Measurements from ENCODE around the gene NAV2. TPM values are rescaled to one million over a fixed set of nuclear protein-coding genes. Genes with fewer than 3 reads are reported as not detected.

NAV2 gene
- total RNA-seq, 1 experiment from 2014 or later = 46.3 TPM

GRCh38 chr11:19952116-19952605 is 239.5 kb downstream of the NAV2 start:
- no peak overlapping the region for H3K56ac ChIP-seq (ENCODE audit: insufficient read length, low read depth, low read length)
- H3K9me3 ChIP-seq (ENCODE audit: control insufficient read depth, low read depth, low read length) = no peaks in the 10 kb centered on the region
- TF ChIP-seq CTCF (conservative IDR thresholded peaks at IDR 0.05) = no peak
- H3K4me1 ChIP-seq (ENCODE audit: insufficient read depth, low read length) = peaks cover 21% of the 10 kb centered on the region
- no peak overlapping the region for H4K8ac ChIP-seq (replicated peaks; ENCODE audit: insufficient read length, low read depth, low read length)
- no peaks in the 10 kb centered on the region; the same call in 1 of the 2 replicates for H3K79me2 ChIP-seq (ENCODE audit: insufficient read depth, low read length)
- no peak overlapping the region for H2BK15ac ChIP-seq (ENCODE audit: low read depth, low read length)
- H2BK5ac ChIP-seq (ENCODE audit: insufficient read length, low read length) = no peak overlapping the region
- Mint-ChIP-seq H3K9me3 (no peaks in the 10 kb centered on the region; a peak in 1 of 5 replicates), H3K36me3 (ENCODE audit: insufficient read depth in 1 of 3, low read depth in 3 of 3) (peaks cover 17 to 26% (median 24%) of the 10 kb centered on the region in 3 experiments), H3K27me3 (ENCODE audit: low read depth) (no peaks in the 10 kb centered on the region), H3K27ac (no peak overlapping the region), H3K4me3 (no peak overlapping the region), H3K4me1 (peaks cover 46 to 48% of the 10 kb centered on the region in 2 experiments)
- H3K9ac ChIP-seq (ENCODE audit: extremely low read depth, insufficient read length, low read length) = no peak overlapping the region
- no peak overlapping the region for H3K27ac ChIP-seq (ENCODE audit: insufficient read length, low read depth, low read length)
- H3K14ac ChIP-seq (ENCODE audit: insufficient read depth, low read length) = no peak overlapping the region
- no peaks in the 10 kb centered on the region for H3K79me1 ChIP-seq (ENCODE audit: insufficient read depth, low read depth, low read length, poor library complexity, severe bottlenecking)
- no CpG with 5 or more reads among the region's 3 CpGs for WGBS (ENCODE audit: extremely low coverage, insufficient read length, low lambda C conversion rate)
- H2AK5ac ChIP-seq (ENCODE audit: insufficient read length, low read length) = no peak overlapping the region
- H2AFZ ChIP-seq (ENCODE audit: low read length) = no peak overlapping the region
- no peaks in the 10 kb centered on the region for H3K27me3 ChIP-seq (ENCODE audit: insufficient read depth, low read length)
- no peak overlapping the region for H3K4me2 ChIP-seq (ENCODE audit: insufficient read depth, insufficient read length, low read length)
- H4K5ac ChIP-seq (ENCODE audit: insufficient read length, low read depth, low read length) = no peak overlapping the region
- no peak overlapping the region for H2BK12ac ChIP-seq (ENCODE audit: insufficient read length, low read depth, low read length)
- no peaks in the 10 kb centered on the region for H3K23me2 ChIP-seq (ENCODE audit: insufficient read length, low read depth, low read length, poor library complexity, severe bottlenecking)
- no peak overlapping the region for H3T11ph ChIP-seq (ENCODE audit: low read length)
- DNase-seq = no peak
- H2BK20ac ChIP-seq (ENCODE audit: low read depth, low read length, poor library complexity, severe bottlenecking) = no peak overlapping the region
- no peak overlapping the region for H3K18ac ChIP-seq (ENCODE audit: insufficient read length, low read depth, low read length)
- H4K91ac ChIP-seq (ENCODE audit: insufficient read length, low read depth, low read length) = no peak overlapping the region
- H4K20me1 ChIP-seq (ENCODE audit: control insufficient read depth, insufficient read depth, insufficient read length) = no peaks in the 10 kb centered on the region
- no peak overlapping the region for H3K23ac ChIP-seq (ENCODE audit: insufficient read length, low read depth, low read length)
- H2BK120ac ChIP-seq (ENCODE audit: low read depth, low read length, poor library complexity, severe bottlenecking) = no peak overlapping the region
- H3K4ac ChIP-seq (ENCODE audit: low read depth, low read length) = no peak overlapping the region
